ENCODE data around the gene KCNAB1.

KCNAB1 gene

DNA sequence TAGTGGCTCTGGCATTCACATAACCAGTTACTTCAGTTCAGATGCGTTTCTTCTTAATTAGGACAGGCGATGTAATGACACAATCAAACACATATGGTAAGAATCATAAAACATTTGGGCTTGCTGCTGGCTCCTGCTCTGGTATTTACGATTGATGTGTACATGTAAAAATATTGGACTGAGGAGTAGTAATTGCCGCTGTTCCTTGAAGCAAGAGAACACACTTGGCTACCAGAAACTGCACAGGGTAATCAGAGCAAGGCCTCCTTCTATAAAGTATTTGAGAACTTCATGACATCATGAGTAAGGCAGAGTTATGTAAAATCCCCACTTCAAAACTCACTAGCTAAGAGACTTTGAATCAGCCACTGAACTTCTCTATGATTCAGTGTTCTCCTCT, 276.5 kb downstream of the KCNAB1 start:
- no peaks in the 10 kb centered on the region for H3K36me3 ChIP-seq (ENCODE audit: control insufficient read depth, insufficient read depth, low read length)
- no peak for DNase-seq (ENCODE audit: low read depth, low spot score)
- H3K27me3 ChIP-seq (ENCODE audit: control insufficient read depth, insufficient read depth, low read length): no peaks in the 10 kb centered on the region
- H3K4me1 ChIP-seq (ENCODE audit: control insufficient read depth, insufficient read depth, low read length): no peaks in the 10 kb centered on the region; the same call in 1 of the 2 replicates
- H3K4me3 ChIP-seq (ENCODE audit: low read length): no peak overlapping the region
- no peak overlapping the region for H3K27ac ChIP-seq (ENCODE audit: low read length)
- H3K9me3 ChIP-seq (ENCODE audit: control insufficient read depth, insufficient read depth, low read length): no peaks in the 10 kb centered on the region
- WGBS (ENCODE audit: insufficient coverage, insufficient read length): no CpG with 5 or more reads among the region's 4 CpGs

DNA sequence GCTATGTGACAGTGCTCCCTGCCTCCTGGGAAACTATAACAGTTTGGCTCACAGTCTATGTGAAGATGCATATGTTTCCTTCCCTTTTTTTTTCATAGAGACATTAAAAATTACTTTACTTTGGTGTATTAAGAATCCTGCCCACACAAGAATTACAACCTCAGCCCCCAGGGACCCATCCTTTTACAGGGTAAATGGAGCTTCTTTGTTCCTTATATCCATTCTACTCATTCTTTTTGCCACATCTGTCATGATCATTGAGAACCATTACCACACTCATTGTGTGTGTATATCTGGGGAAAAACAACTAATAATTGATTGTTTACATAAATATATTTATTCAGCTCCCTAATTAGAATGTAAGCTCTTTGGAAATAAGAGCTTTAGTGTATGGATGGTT, 277.2 kb downstream of the KCNAB1 start:
- H3K27me3 ChIP-seq (ENCODE audit: control insufficient read depth, insufficient read depth, low read length): no peaks in the 10 kb centered on the region

DNA sequence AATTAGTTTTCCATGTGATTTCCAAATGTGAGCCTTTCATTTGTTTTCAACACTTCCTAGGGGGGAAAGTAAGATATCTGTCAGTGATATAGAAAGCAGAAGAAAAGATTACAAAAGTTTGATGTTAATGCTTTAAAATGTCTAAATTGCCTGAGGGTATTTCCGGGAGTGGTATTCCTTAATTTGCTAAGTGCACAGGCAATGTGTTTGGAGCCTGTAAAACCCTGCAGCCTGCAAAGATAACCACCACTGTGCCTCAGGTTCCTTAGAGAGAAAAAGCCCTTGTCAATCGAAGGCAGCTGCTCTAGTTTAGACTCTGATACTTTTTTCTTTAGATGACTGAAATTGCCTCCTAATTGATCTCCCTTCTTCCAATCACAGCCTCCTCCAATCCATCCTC, 279.7 kb downstream of the KCNAB1 start:
- no peak for DNase-seq (ENCODE audit: low read depth, low spot score)
- Histone ChIP-seq H3K4me1 (ENCODE audit: control insufficient read depth, insufficient read depth, low read length) (no peaks in the 10 kb centered on the region; the same call in 1 of the 2 replicates), H3K4me3 (ENCODE audit: low read length) (no peak overlapping the region), H3K27ac (ENCODE audit: low read length) (no peak overlapping the region), H3K36me3 (ENCODE audit: control insufficient read depth, insufficient read depth, low read length) (no peaks in the 10 kb centered on the region), H3K27me3 (ENCODE audit: control insufficient read depth, insufficient read depth, low read length) (no peaks in the 10 kb centered on the region), H3K9me3 (ENCODE audit: control insufficient read depth, insufficient read depth, low read length) (no peaks in the 10 kb centered on the region)
- no CpG with 5 or more reads among the region's 2 CpGs for WGBS (ENCODE audit: insufficient coverage, insufficient read length)

More for the DNA sequence above, 277.2 kb downstream of the KCNAB1 start:
- H3K36me3 ChIP-seq (ENCODE audit: control insufficient read depth, insufficient read depth, low read length): no peaks in the 10 kb centered on the region
- no peak overlapping the region for H3K4me3 ChIP-seq (ENCODE audit: low read length)
- H3K9me3 ChIP-seq (ENCODE audit: control insufficient read depth, insufficient read depth, low read length): no peaks in the 10 kb centered on the region
- H3K27ac ChIP-seq (ENCODE audit: low read length): no peak overlapping the region
- no peaks in the 10 kb centered on the region; the same call in 1 of the 2 replicates for H3K4me1 ChIP-seq (ENCODE audit: control insufficient read depth, insufficient read depth, low read length)
- DNase-seq (ENCODE audit: low read depth, low spot score): no peak

- no CpG with 5 or more reads among the region's 1 CpG for WGBS (ENCODE audit: insufficient coverage, insufficient read length)
- H3K27me3 ChIP-seq (ENCODE audit: control insufficient read depth, insufficient read depth, low read length): no peaks in the 10 kb centered on the region
- no peak overlapping the region for H3K4me3 ChIP-seq (ENCODE audit: low read length)
- no peak for DNase-seq (ENCODE audit: low read depth, low spot score)
- H3K9me3 ChIP-seq (ENCODE audit: control insufficient read depth, insufficient read depth, low read length): no peaks in the 10 kb centered on the region
- H3K36me3 ChIP-seq (ENCODE audit: control insufficient read depth, insufficient read depth, low read length): no peaks in the 10 kb centered on the region
- H3K4me1 ChIP-seq (ENCODE audit: control insufficient read depth, insufficient read depth, low read length): no peaks in the 10 kb centered on the region; the same call in 1 of the 2 replicates
- no peak overlapping the region for H3K27ac ChIP-seq (ENCODE audit: low read length)
Observed at GRCh38 chr3:156400735-156401134, 280.4 kb downstream of the KCNAB1 start.

DNA sequence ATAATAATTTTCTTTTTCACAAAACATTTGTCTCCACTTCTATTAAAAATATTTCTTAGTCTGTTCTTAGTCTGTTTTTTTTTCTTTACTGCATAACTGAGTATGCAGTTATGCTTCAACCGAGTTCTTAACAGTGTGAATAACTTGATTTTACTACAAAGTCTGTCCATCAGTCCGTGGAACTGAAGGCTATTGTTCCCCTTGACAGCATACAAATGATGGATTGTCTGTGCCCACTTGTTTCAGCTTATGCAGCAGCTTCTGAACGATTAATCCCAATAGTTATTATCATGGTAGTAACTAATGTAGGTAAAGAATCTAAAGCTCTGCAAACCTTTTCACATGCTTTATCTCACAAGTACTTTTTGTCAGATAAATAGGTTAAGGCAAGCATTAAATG, 283.8 kb downstream of the KCNAB1 start:
- no CpG with 5 or more reads among the region's 3 CpGs for WGBS (ENCODE audit: insufficient coverage, insufficient read length)
- no peaks in the 10 kb centered on the region for H3K36me3 ChIP-seq (ENCODE audit: control insufficient read depth, insufficient read depth, low read length)

DNA sequence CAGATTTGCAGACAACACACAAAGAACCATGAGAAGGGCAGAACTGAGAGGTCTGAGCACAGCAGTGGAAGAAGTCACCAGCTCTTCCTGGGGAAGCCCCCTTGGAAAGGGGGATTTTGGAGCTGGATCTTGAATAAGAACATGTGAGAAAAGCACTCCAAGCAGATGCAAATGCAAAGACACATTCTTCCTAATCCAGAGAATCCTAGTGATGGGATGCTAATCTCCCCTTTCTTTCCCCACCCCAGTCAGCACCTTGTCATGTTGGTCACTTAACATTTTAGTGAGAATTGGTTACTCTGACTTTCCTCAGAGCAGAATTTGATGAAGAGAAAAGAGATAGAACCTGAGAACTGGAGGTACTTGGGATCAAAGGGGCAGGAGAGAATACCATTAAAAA, 286.0 kb downstream of the KCNAB1 start:
- H3K4me3 ChIP-seq (ENCODE audit: low read length): no peak overlapping the region
- no peaks in the 10 kb centered on the region for H3K36me3 ChIP-seq (ENCODE audit: control insufficient read depth, insufficient read depth, low read length)
- H3K4me1 ChIP-seq (ENCODE audit: control insufficient read depth, insufficient read depth, low read length): peaks cover 2% of the 10 kb centered on the region; the same call in 1 of the 2 replicates
- no peak overlapping the region for H3K27ac ChIP-seq (ENCODE audit: low read length)
- no peaks in the 10 kb centered on the region for H3K27me3 ChIP-seq (ENCODE audit: control insufficient read depth, insufficient read depth, low read length)
- no peaks in the 10 kb centered on the region for H3K9me3 ChIP-seq (ENCODE audit: control insufficient read depth, insufficient read depth, low read length)
- DNase-seq (ENCODE audit: low read depth, low spot score): no peak

More for the DNA sequence above, 283.8 kb downstream of the KCNAB1 start:
- Histone ChIP-seq H3K27ac (ENCODE audit: low read length) (no peak overlapping the region), H3K4me1 (ENCODE audit: control insufficient read depth, insufficient read depth, low read length) (peaks cover 2% of the 10 kb centered on the region; the same call in 1 of the 2 replicates), H3K4me3 (ENCODE audit: low read length) (no peak overlapping the region), H3K27me3 (ENCODE audit: control insufficient read depth, insufficient read depth, low read length) (no peaks in the 10 kb centered on the region), H3K9me3 (ENCODE audit: control insufficient read depth, insufficient read depth, low read length) (no peaks in the 10 kb centered on the region)
- no peak for DNase-seq (ENCODE audit: low read depth, low spot score)

- WGBS (ENCODE audit: insufficient coverage, insufficient read length): no CpG with 5 or more reads among the region's 11 CpGs
- DNase-seq (ENCODE audit: low read depth, low spot score): no peak
- no peaks in the 10 kb centered on the region for H3K9me3 ChIP-seq (ENCODE audit: control insufficient read depth, insufficient read depth, low read length)
- H3K27ac ChIP-seq (ENCODE audit: low read length): no peak overlapping the region
- H3K4me1 ChIP-seq (ENCODE audit: control insufficient read depth, insufficient read depth, low read length): peaks cover 2% of the 10 kb centered on the region; the same call in 1 of the 2 replicates
- H3K36me3 ChIP-seq (ENCODE audit: control insufficient read depth, insufficient read depth, low read length): no peaks in the 10 kb centered on the region
- no peaks in the 10 kb centered on the region for H3K27me3 ChIP-seq (ENCODE audit: control insufficient read depth, insufficient read depth, low read length)
- H3K4me3 ChIP-seq (ENCODE audit: low read length): no peak overlapping the region
Observed at GRCh38 chr3:156407617-156408225, 287.3 kb downstream of the KCNAB1 start.

- Histone ChIP-seq H3K4me1 (ENCODE audit: control insufficient read depth, insufficient read depth, low read length) (peaks cover 2% of the 10 kb centered on the region; the same call in 1 of the 2 replicates), H3K4me3 (ENCODE audit: low read length) (no peak overlapping the region), H3K27me3 (ENCODE audit: control insufficient read depth, insufficient read depth, low read length) (no peaks in the 10 kb centered on the region), H3K36me3 (ENCODE audit: control insufficient read depth, insufficient read depth, low read length) (no peaks in the 10 kb centered on the region), H3K27ac (ENCODE audit: low read length) (no peak overlapping the region), H3K9me3 (ENCODE audit: control insufficient read depth, insufficient read depth, low read length) (no peaks in the 10 kb centered on the region)
- WGBS (ENCODE audit: insufficient coverage, insufficient read length): no CpG with 5 or more reads among the region's 3 CpGs
- DNase-seq (ENCODE audit: low read depth, low spot score): no peak
Observed at GRCh38 chr3:156409694-156410093, 289.3 kb downstream of the KCNAB1 start.

- Histone ChIP-seq H3K4me1 (ENCODE audit: control insufficient read depth, insufficient read depth, low read length) (no peaks in the 10 kb centered on the region), H3K9me3 (ENCODE audit: control insufficient read depth, insufficient read depth, low read length) (no peaks in the 10 kb centered on the region), H3K27me3 (ENCODE audit: control insufficient read depth, insufficient read depth, low read length) (no peaks in the 10 kb centered on the region), H3K4me3 (ENCODE audit: low read length) (no peak overlapping the region), H3K36me3 (ENCODE audit: control insufficient read depth, insufficient read depth, low read length) (no peaks in the 10 kb centered on the region), H3K27ac (ENCODE audit: low read length) (no peak overlapping the region)
- no CpG with 5 or more reads among the region's 1 CpG for WGBS (ENCODE audit: insufficient coverage, insufficient read length)
- DNase-seq (ENCODE audit: low read depth, low spot score): no peak
Observed at GRCh38 chr3:156412600-156412999, 292.2 kb downstream of the KCNAB1 start.

- no peak for DNase-seq (ENCODE audit: low read depth, low spot score)
- no peaks in the 10 kb centered on the region for H3K4me1 ChIP-seq (ENCODE audit: control insufficient read depth, insufficient read depth, low read length)
- H3K36me3 ChIP-seq (ENCODE audit: control insufficient read depth, insufficient read depth, low read length): no peaks in the 10 kb centered on the region
- WGBS (ENCODE audit: insufficient coverage, insufficient read length): no CpG with 5 or more reads among the region's 4 CpGs
- no peaks in the 10 kb centered on the region for H3K9me3 ChIP-seq (ENCODE audit: control insufficient read depth, insufficient read depth, low read length)
- H3K4me3 ChIP-seq (ENCODE audit: low read length): no peak overlapping the region
- no peak overlapping the region for H3K27ac ChIP-seq (ENCODE audit: low read length)
- H3K27me3 ChIP-seq (ENCODE audit: control insufficient read depth, insufficient read depth, low read length): no peaks in the 10 kb centered on the region
Observed at GRCh38 chr3:156413293-156413892, 293.0 kb downstream of the KCNAB1 start.
